Ovary (tissue), 3 donors: Measurements from ENCODE around the gene ARHGEF26.

ENCODE experiments used
- EP300 ChIP-seq: sonication (generic); formaldehyde crosslinking; IDR thresholded peaks from one replicate; pipeline ENCODE4 v1.6.1; 2017; ENCODE audit warnings: antibody characterized with exemption
- POLR2A ChIP-seq: fragments of 450-650 bp; IDR thresholded peaks from one replicate; pipeline ENCODE4 v1.6.1; 2017; ENCODE audit warnings: antibody characterized with exemption, mild to moderate bottlenecking, moderate library complexity
- TF ChIP-seq, protein P1 (sequence below), 3 donors: fragments of 450-650 bp in 2 of 3; fragments of 200-600 bp in 1 of 3; IDR thresholded peaks; one replicate each; pipeline versions ENCODE4 v1.5.1 to v1.8.0; 2016 to 2022; ENCODE audit warnings: antibody characterized with exemption in 3 of 3, mild to moderate bottlenecking in 1 of 3
- donor health status: DM: no; HTN: no; CAD: no.

DNA sequence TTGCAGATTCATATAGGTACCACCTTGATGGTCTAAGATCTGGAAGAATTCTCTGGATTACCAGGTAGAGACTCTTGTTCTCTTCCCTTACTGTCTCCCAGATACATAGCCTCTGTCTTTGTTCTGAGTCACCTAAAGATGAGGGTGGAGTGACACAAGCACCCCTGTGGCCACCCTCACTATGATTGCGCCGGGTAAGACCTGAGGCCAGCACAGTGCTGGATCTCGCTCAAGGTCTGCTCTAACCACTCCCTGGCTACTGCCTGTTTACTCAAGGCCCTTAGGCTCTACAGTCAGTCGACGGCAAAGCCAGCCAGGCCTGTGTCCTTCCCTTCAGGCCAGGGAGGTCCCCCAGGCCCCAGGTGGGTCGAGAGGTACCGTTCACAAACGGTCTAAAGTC lies 88.3 kb downstream of the ARHGEF26 start:
- TF ChIP-seq, protein P1, sequence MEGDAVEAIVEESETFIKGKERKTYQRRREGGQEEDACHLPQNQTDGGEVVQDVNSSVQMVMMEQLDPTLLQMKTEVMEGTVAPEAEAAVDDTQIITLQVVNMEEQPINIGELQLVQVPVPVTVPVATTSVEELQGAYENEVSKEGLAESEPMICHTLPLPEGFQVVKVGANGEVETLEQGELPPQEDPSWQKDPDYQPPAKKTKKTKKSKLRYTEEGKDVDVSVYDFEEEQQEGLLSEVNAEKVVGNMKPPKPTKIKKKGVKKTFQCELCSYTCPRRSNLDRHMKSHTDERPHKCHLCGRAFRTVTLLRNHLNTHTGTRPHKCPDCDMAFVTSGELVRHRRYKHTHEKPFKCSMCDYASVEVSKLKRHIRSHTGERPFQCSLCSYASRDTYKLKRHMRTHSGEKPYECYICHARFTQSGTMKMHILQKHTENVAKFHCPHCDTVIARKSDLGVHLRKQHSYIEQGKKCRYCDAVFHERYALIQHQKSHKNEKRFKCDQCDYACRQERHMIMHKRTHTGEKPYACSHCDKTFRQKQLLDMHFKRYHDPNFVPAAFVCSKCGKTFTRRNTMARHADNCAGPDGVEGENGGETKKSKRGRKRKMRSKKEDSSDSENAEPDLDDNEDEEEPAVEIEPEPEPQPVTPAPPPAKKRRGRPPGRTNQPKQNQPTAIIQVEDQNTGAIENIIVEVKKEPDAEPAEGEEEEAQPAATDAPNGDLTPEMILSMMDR (IDR thresholded peaks at IDR 0.05): no peak
- TF ChIP-seq POLR2A: no peak
- TF ChIP-seq EP300: no peak
